ENCODE measurements around the gene CEP112.
"Not testable (repeated sequence)": the region's sequence is repeated elsewhere in the genome, so short reads cannot be mapped to it uniquely, and the experiment has no call there.

The CEP112 gene

DNA sequence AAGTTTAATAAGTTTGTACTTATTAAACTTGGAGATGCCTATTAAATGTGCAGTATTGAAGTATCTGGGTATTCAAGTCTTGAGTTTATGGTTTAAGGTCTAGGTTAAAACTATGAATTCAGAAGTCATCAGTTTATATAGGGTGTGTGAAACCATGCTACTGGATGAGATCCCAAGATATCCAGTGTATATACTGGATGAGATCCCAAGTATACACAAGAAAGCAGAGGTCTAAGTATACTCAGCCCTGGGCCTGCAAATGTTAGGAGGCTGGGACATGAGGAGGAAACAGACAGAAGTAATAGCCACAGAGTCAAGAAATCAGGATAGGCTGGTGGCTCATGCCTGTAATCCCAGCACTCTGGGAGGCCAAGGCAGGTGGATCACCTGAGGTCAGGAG, 436.1 kb downstream of the CEP112 start:
- DNase-seq, result no peak

- no peak for DNase-seq
Measured at GRCh38 chr17:65754630-65755029, 437.3 kb downstream of the CEP112 start.

DNA sequence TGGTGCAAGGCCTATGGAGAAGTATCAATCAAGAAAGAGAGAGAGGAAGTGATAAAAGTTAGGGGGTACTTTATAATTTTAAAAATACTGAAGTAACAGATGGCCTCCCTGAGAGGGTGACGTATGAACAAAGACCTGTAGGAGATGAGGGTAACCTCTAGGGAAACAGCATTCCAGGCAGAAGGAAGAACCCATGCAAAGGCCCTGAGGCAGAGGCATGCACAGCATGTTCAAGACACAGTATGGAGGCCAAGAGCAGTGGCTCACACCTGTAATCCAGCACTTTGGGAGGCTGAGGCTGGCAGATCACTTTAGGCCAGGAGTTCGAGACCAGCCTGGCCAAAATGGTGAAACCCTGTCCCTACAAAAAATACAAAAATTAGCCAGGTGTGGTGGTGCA, 437.9 kb downstream of the CEP112 start:
- no peak for DNase-seq

- no peak for DNase-seq
Measured at GRCh38 chr17:65753348-65753747, 438.6 kb downstream of the CEP112 start.

- no peak for DNase-seq
Measured at GRCh38 chr17:65751263-65751662, 440.7 kb downstream of the CEP112 start.

DNA sequence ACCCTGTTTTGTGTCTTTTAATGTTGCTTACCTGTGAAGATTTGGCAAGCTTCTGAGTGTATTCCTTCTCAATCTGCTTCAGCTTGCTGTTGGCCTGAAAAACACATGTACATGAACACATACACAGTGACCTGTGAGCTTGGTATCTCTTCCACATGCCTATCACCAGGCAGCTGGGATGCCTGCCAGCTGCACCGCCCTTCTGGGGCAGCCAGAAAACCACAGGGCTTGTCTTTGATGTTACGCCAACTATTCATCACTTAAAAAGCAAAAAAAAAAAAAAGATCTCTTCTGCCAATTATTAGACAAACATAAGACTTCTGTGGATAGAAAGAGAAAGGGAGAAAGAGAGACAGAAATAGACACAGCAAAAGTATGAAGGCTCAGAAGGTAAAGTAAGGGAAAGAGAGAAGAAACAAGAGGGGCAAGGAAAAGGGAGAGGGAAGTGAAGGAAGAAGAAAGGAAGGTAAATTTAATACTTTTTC, 441.3 kb downstream of the CEP112 start:
- no peak for DNase-seq

DNA sequence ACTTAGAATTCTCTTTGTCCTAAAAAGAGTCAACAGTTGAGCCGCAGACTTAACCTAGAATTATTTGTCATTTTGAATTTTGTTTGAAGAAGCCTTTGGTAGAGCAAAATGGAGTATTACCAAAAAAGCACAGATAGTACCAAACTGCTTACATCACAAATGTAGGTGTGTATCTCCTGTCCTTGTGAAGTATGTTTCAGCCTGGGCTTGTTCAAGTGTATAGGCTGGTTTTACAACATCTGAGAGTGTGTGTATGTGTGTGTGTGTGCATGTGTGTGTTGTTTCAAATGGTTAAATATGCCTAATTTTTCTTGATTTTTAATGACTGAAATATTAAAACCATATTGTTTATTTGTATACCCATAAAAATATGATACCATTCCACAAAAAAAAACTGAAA, 441.8 kb downstream of the CEP112 start:
- DNase-seq, result no peak

GRCh38 chr17:65749479-65749878, 442.5 kb downstream of the CEP112 start:
- no peak for DNase-seq

- no peak for DNase-seq
Measured at GRCh38 chr17:65745241-65745640, 446.7 kb downstream of the CEP112 start.

DNA sequence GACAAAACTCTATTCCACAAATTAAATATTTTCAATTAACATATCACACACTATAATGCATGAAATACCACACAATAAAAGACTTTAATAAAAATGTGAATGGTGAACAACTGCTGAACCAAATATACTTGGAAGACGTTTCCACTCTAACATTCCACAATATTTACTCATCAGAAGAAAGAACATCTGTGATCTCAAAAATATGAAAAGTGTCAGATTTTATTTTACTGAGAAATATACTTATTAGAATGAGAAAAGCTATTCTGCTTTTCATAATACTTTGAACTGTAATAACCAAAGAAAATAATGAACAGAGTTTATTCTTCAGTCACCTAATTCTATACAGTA, 448.7 kb downstream of the CEP112 start:
- no peak for DNase-seq

- DNase-seq, result no peak
Measured at GRCh38 chr17:65742403-65743307, 449.3 kb downstream of the CEP112 start.

- DNase-seq, result no peak
Measured at GRCh38 chr17:65741710-65742109, 450.2 kb downstream of the CEP112 start.

GRCh38 chr17:65739034-65739433, 452.9 kb downstream of the CEP112 start:
- DNase-seq, result no peak

DNA sequence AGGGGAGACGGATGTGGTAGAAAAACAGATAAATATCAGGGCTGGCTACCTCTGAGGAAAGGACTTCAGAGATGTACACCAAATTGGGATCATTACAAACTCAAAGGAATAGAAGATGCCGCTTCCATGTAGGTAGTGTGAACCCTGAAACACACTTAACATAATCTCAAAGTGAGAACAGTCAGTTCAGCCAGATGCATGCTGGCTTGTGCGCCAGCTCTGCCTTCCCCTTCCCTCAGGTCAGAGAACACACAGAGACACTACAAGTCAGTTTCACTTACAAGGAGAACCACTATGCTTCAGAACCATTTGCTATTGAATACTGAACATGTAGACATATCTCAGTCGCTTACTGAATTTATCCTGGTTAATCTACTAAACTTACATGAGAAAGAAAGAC, 454.5 kb downstream of the CEP112 start:
- DNase-seq, result no peak

DNA sequence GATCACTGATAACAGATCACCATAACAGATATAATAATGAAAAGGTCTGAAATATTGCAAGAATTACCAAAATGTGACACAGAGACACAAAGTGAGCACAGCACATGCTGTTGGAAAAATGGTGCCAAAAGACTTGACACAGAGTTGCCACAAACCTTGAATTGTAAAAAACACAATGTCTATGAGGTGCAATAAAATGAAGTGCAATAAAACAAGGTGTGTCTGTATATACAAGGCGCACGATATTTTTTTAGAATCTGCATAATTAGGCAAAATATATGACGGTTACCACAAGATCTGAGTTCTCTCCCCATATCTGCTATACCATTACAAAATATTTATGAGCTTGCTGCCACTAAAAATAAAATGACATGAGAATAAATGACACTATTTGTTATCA, 458.6 kb downstream of the CEP112 start:
- no peak for DNase-seq

- DNase-seq, result not testable (repeated sequence)
Measured at GRCh38 chr17:65732667-65733066, 459.3 kb downstream of the CEP112 start.

GRCh38 chr17:65730711-65731169, 461.2 kb downstream of the CEP112 start:
- DNase-seq, result no peak

- DNase-seq, result no peak
Measured at GRCh38 chr17:65729207-65729606, 462.7 kb downstream of the CEP112 start.

DNA sequence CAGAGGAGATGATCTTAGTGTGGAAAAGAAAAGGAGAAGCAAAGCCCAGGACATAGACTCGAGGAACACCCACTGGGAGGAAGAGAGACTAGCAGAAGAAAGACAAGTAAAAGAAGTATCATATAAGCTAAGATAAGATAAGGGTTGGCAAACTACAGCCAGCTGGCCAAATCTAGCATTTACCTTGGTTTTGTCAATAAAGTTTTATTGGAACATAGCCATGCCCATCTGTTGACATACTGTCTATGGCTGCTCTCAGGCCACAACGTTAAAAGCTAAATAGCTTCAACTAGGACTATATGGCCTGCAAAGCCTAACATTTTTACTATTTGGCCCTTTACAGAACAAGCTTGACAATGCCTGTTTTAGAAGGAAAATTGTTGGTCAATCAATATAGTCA, 464.1 kb downstream of the CEP112 start:
- no peak for DNase-seq

- DNase-seq, result no peak
Measured at GRCh38 chr17:65727246-65727645, 464.7 kb downstream of the CEP112 start.

DNA sequence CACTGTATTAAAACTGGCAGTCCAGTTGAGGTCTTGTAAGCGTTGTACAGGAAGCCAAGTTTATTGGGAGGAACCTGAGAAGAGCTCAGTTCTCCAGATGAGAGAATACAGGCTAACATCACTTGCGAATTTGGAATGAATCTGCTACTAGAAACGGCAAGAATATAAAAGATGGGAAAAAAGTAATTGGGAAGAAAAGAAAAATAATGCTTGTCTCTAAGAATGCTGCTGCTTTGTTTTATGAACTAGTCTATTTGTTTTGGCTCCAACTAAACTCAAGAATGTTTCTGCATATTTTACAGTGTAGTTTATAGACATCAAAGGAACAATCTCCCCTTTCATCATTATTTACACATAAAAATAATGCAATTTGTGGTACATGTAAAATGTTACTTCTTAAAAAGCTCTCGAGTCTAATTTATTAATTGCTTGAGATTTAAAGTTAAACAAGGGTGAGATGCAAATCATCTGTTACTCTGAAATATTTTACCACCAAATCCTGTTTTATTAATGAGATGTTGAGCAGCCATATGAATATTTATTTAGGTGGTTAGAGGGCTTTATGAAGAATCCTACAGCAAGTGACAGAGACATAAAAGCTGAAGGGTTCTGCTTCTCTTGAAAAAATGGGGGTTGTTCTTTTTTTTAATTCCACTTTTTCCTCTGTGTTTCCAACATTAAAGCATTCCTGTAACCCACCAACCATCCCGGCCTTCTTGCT, 468.3 kb downstream of the CEP112 start:
- no peak for DNase-seq

- DNase-seq, result no peak
Measured at GRCh38 chr17:65718601-65719000, 473.3 kb downstream of the CEP112 start.

GRCh38 chr17:65712383-65713267, 479.3 kb downstream of the CEP112 start:
- DNase-seq, result no peak

Data from NCI-H1694 (cell line).